ENCODE data around the gene CXCL10.
A peak's percentile ranks its signal among the peaks of the same experiment; 100 is the strongest.

The CXCL10 gene

GRCh38 chr4:75976177-75976576 lies 47.1 kb downstream of the CXCL10 start:
- TF ChIP-seq CREB1 (IDR thresholded peaks at IDR 0.05; ENCODE audit: low read depth) (no peak), TCF12 (IDR thresholded peaks at IDR 0.05; ENCODE audit: low read depth) (no peak), ZBTB7A (IDR thresholded peaks at IDR 0.05; ENCODE audit: low read depth) (no peak), RAD21 (IDR thresholded peaks at IDR 0.05; ENCODE audit: low read depth) (no peak), TAF1 (IDR thresholded peaks at IDR 0.05; ENCODE audit: low read depth) (no peak)
- TF ChIP-seq, protein P1, sequence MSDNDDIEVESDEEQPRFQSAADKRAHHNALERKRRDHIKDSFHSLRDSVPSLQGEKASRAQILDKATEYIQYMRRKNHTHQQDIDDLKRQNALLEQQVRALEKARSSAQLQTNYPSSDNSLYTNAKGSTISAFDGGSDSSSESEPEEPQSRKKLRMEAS (IDR thresholded peaks at IDR 0.05) = no peak

- TF ChIP-seq FOXM1 (IDR thresholded peaks at IDR 0.05; ENCODE audit: borderline replicate concordance, low read depth) (no peak), REST (IDR thresholded peaks at IDR 0.05; ENCODE audit: low read depth) (no peak), TAF1 (IDR thresholded peaks at IDR 0.05; ENCODE audit: low read depth) (no peak), TEAD4 (IDR thresholded peaks at IDR 0.05) (peak; percentile 93), EGR1 (IDR thresholded peaks at IDR 0.05) (no peak), RAD21 (IDR thresholded peaks at IDR 0.05; ENCODE audit: low read depth) (no peak), CREB1 (IDR thresholded peaks at IDR 0.05; ENCODE audit: low read depth) (no peak), EP300 (IDR thresholded peaks at IDR 0.05; ENCODE audit: borderline replicate concordance) (peak; percentile 52; the same call in 1 of the 2 replicates), CEBPB (IDR thresholded peaks at IDR 0.05) (no peak), TCF12 (IDR thresholded peaks at IDR 0.05; ENCODE audit: low read depth) (peak; percentile 59; the same call in 1 of the 2 replicates)
- TF ChIP-seq, protein P1 (IDR thresholded peaks at IDR 0.05) = no peak
These were observed 49.5 kb downstream of the CXCL10 start for GRCh38 chr4:75973766-75974165.

Measured in Ishikawa (cell line).